Fibroblast of lung (primary cell): Measurements from ENCODE around the gene LDLRAD3. TPM values are rescaled to one million over a fixed set of nuclear protein-coding genes. Genes with fewer than 3 reads are reported as not detected.
A peak's percentile ranks its signal among the peaks of the same experiment; 100 is the strongest.

Experiments
- DNase-seq, 2 donors: peaks; one replicate each; pipeline versions ENCODE4 v3.0.0 to v3.0.0-alpha.2; 2010; ENCODE audit warnings: low read depth in 2 of 2
- H2AFZ ChIP-seq: 2 replicates; pipeline ENCODE4 v1.5.1; 2012; ENCODE audit warnings: low read length, control low read depth, inconsistent platforms
- H3K27ac ChIP-seq: 2 replicates; pipeline ENCODE4 v1.5.1; 2011; ENCODE audit warnings: low read length, control low read depth; ENCODE audit not compliant: insufficient read depth
- H3K27me3 ChIP-seq: 2 replicates; pipeline ENCODE4 v1.5.1; 2011; ENCODE audit warnings: mild to moderate bottlenecking, low read length; ENCODE audit not compliant: control insufficient read depth, insufficient read depth
- H3K36me3 ChIP-seq: 2 replicates; pipeline ENCODE4 v1.5.1; 2011; ENCODE audit warnings: low read length; ENCODE audit not compliant: control insufficient read depth, insufficient read depth
- H3K4me1 ChIP-seq: 2 replicates; pipeline ENCODE4 v1.5.1; 2011; ENCODE audit warnings: low read length; ENCODE audit not compliant: control insufficient read depth, insufficient read depth; ENCODE audit errors: extremely low read depth
- H3K4me2 ChIP-seq: 2 replicates; pipeline ENCODE4 v1.5.1; 2011; ENCODE audit warnings: low read length, control low read depth; ENCODE audit not compliant: insufficient read depth; ENCODE audit errors: extremely low read depth
- H3K4me3 ChIP-seq, 4 experiments: fragments of 200-600 bp in 1 of 4; sonication (generic) in 1 of 4; replicated peaks in 1 of 4; 2 replicates each; pipeline ENCODE4 v1.5.1; 2011 to 2016; ENCODE audit warnings: low read length in 4 of 4, low read depth in 3 of 4, mild to moderate bottlenecking in 3 of 4, control low read depth in 2 of 4, inconsistent platforms in 1 of 4, mixed read lengths in 1 of 4; ENCODE audit not compliant: insufficient read depth in 1 of 4; ENCODE audit errors: control extremely low read depth in 1 of 4
- H3K79me2 ChIP-seq: 2 replicates; pipeline ENCODE4 v1.5.1; 2012; ENCODE audit warnings: mild to moderate bottlenecking, low read length, inconsistent platforms; ENCODE audit not compliant: control insufficient read depth, insufficient read depth
- H3K9ac ChIP-seq: 2 replicates; pipeline ENCODE4 v1.5.1; 2011; ENCODE audit warnings: mild to moderate bottlenecking, low read length, control low read depth; ENCODE audit not compliant: insufficient read depth
- H3K9me3 ChIP-seq: 2 replicates; pipeline ENCODE4 v1.5.1; 2012; ENCODE audit warnings: low read depth, low read length; ENCODE audit not compliant: control insufficient read depth, insufficient read depth
- H4K20me1 ChIP-seq: 2 replicates; pipeline ENCODE4 v1.5.1; 2011; ENCODE audit warnings: low read length; ENCODE audit not compliant: control insufficient read depth, insufficient read depth; ENCODE audit errors: extremely low read depth
- CTCF ChIP-seq, 2 donors: IDR thresholded peaks in 1 of 2; conservative IDR thresholded peaks in 1 of 2; 1 replicate in 1 of 2; 2 replicates in 1 of 2; pipeline ENCODE4 v1.5.1; 2011 to 2012; ENCODE audit warnings: low read length in 2 of 2, control low read depth in 1 of 2, inconsistent platforms in 1 of 2, low read depth in 1 of 2, mild to moderate bottlenecking in 1 of 2
- EZH2 ChIP-seq: IDR thresholded peaks from 2 replicates; pipeline ENCODE4 v1.5.1; 2012; ENCODE audit warnings: low read length, control low read depth, mild to moderate bottlenecking; ENCODE audit errors: missing control alignments
- polyA plus RNA-seq, 2 donors: library from polyadenylated mRNA; depleted of rRNA in 1 of 2; stranded (reverse) in 1 of 2; unstranded in 1 of 2; fragments of >200 nt; gene quantifications; 2 replicates each; pipeline ENCODE4 v1.2.1, GENCODE V29; 2011 to 2012; ENCODE audit warnings: missing spikeins in 1 of 2
- total RNA-seq: library from RNA; depleted of rRNA; stranded (reverse); fragments of >200 nt; gene quantifications from 2 replicates; pipeline ENCODE4 v1.2.1, GENCODE V29; 2014

The LDLRAD3 gene
- total and polyA plus RNA-seq, 2 donors (not counting 1 experiment from before 2014, with no cell fraction given) = 3.8 to 7.8 TPM

GRCh38 chr11:35923452-35923851, 20.4 kb upstream of the LDLRAD3 start:
- Histone ChIP-seq H3K27me3 (no peaks in the 10 kb centered on the region), H4K20me1 (no peaks in the 10 kb centered on the region), H3K36me3 (no peaks in the 10 kb centered on the region), H3K4me3 (no peak overlapping the region), H3K9me3 (no peaks in the 10 kb centered on the region), H3K4me2 (no peak overlapping the region), H2AFZ (no peak overlapping the region), H3K9ac (no peak overlapping the region), H3K27ac (no peak overlapping the region), H3K79me2 (no peaks in the 10 kb centered on the region), H3K4me1 (no peaks in the 10 kb centered on the region)
- TF ChIP-seq CTCF (conservative IDR thresholded peaks at IDR 0.05 in 1 of 2, IDR thresholded peaks at IDR 0.05 in 1 of 2; ENCODE audit: low read depth in 1 of 2, low read length in 2 of 2) = no peak
- TF ChIP-seq EZH2 = no peak
- DNase-seq = no peak

- Histone ChIP-seq H3K36me3 (no peaks in the 10 kb centered on the region), H4K20me1 (no peaks in the 10 kb centered on the region), H3K4me1 (no peaks in the 10 kb centered on the region), H2AFZ (no peak overlapping the region), H3K79me2 (no peaks in the 10 kb centered on the region), H3K4me3 (no peak overlapping the region), H3K27ac (no peak overlapping the region), H3K9ac (no peak overlapping the region), H3K27me3 (no peaks in the 10 kb centered on the region), H3K4me2 (no peak overlapping the region), H3K9me3 (no peaks in the 10 kb centered on the region)
- no peak for DNase-seq
- TF ChIP-seq EZH2 = no peak
- no peak for TF ChIP-seq CTCF (conservative IDR thresholded peaks at IDR 0.05 in 1 of 2, IDR thresholded peaks at IDR 0.05 in 1 of 2; ENCODE audit: low read depth in 1 of 2, low read length in 2 of 2)
Observed at GRCh38 chr11:35924811-35925210, 19.1 kb upstream of the LDLRAD3 start.

GRCh38 chr11:35927104-35927503, 16.8 kb upstream of the LDLRAD3 start:
- Histone ChIP-seq H4K20me1 (no peaks in the 10 kb centered on the region), H3K27me3 (no peaks in the 10 kb centered on the region), H3K9ac (no peak overlapping the region), H3K4me1 (no peaks in the 10 kb centered on the region), H3K36me3 (no peaks in the 10 kb centered on the region), H3K4me3 (no peak overlapping the region), H2AFZ (no peak overlapping the region), H3K9me3 (no peaks in the 10 kb centered on the region), H3K79me2 (no peaks in the 10 kb centered on the region), H3K27ac (no peak overlapping the region), H3K4me2 (peak overlapping the region; percentile 35)
- peak in 1 of 2 donors; percentile 11 for DNase-seq
- TF ChIP-seq CTCF (conservative IDR thresholded peaks at IDR 0.05 in 1 of 2, IDR thresholded peaks at IDR 0.05 in 1 of 2; ENCODE audit: low read depth in 1 of 2, low read length in 2 of 2) (no peak), EZH2 (no peak)
